GM12878 (cell line): ENCODE data around the gene GP5. TPM values are rescaled to one million over a fixed set of nuclear protein-coding genes. Genes with fewer than 3 reads are reported as not detected.

Source experiments
- ATAC-seq: fragments of 200-7000 bp; cut with Tn5 transposase; 3 replicates; pipeline ENCODE4 v1.9.1; 2020; ENCODE audit warnings: mild to moderate bottlenecking, moderate library complexity
- BruUV-seq: library from RNA; stranded (reverse); fragments of 400-500 nt; replicated peaks from 2 replicates; lab custom pipeline; 2021; lab: Mats Ljungman, UMichigan
- CTCF ChIA-PET: fragments of 300-600 bp; sonication (Branson Sonifier 250); formaldehyde crosslinking; extraction: SDS; loops from one replicate; lab custom pipeline; 2021; ENCODE audit warnings: inconsistent platforms; lab: Yijun Ruan, JAX
- POLR2A ChIA-PET: fragments of 350-600 bp; formaldehyde crosslinking; extraction: SDS; loops from one replicate; lab custom pipeline; 2021; ENCODE audit warnings: inconsistent platforms; lab: Charles Lee
- RAD21 ChIA-PET: fragments of 300-600 bp; sonication (Branson Sonifier 250); formaldehyde crosslinking; loops from one replicate; lab custom pipeline; 2023; ENCODE audit warnings: antibody characterized with exemption; ENCODE audit not compliant: unreplicated experiment; lab: Charles Lee
- SMC1A ChIA-PET: fragments of 300-600 bp; sonication (Branson Sonifier 250); formaldehyde crosslinking; loops from one replicate; lab custom pipeline; 2023; ENCODE audit not compliant: unreplicated experiment, uncharacterized antibody; lab: Charles Lee
- DNase-seq: peaks from one replicate; pipeline ENCODE4 v3.0.0-alpha.2; 2011; ENCODE audit warnings: low read depth, low spot score
- FAIRE-seq: peaks from 3 replicates; lab custom pipeline; 2011; peaks lifted over from hg19 to GRCh38; lab: Jason Lieb, UNC
- H2AFZ ChIP-seq: 2 replicates; pipeline ENCODE4 v1.6.0; 2011; ENCODE audit warnings: low read depth, low read length, control low read depth; ENCODE audit not compliant: control insufficient read depth
- H3K27ac ChIP-seq: 2 replicates; pipeline ENCODE4 v1.5.1; 2011; ENCODE audit warnings: control low read depth; ENCODE audit not compliant: control insufficient read depth, insufficient read depth
- H3K27me3 ChIP-seq, 2 experiments: replicated peaks in 1 of 2; 2 replicates each; pipeline versions ENCODE4 v1.6.0 to v1.6.1; 2011; ENCODE audit warnings: low read length in 1 of 2; ENCODE audit not compliant: control insufficient read depth in 2 of 2, insufficient read depth in 2 of 2
- H3K36me3 ChIP-seq, 2 experiments: 2 replicates each; pipeline ENCODE4 v1.5.1; 2011; ENCODE audit warnings: low read length in 1 of 2; ENCODE audit not compliant: control insufficient read depth in 2 of 2, insufficient read depth in 2 of 2
- H3K4me1 ChIP-seq: 2 replicates; pipeline ENCODE4 v1.6.1; 2011; ENCODE audit warnings: mild to moderate bottlenecking, low read length, moderate library complexity, mixed read lengths; ENCODE audit not compliant: control insufficient read depth, insufficient read depth
- H3K4me2 ChIP-seq: 2 replicates; pipeline ENCODE4 v1.6.0; 2011; ENCODE audit warnings: control low read depth; ENCODE audit not compliant: control insufficient read depth, insufficient read depth
- H3K4me3 ChIP-seq: fragments of 200-600 bp; sonication (generic); 2 replicates; pipeline ENCODE4 v1.5.1; 2016
- H3K79me2 ChIP-seq: 2 replicates; pipeline ENCODE4 v1.6.0; 2011; ENCODE audit warnings: low read length; ENCODE audit not compliant: control insufficient read depth, insufficient read depth
- H3K9ac ChIP-seq: 2 replicates; pipeline ENCODE4 v1.8.0; 2011; ENCODE audit warnings: low read length, control low read depth, mixed read lengths; ENCODE audit not compliant: control insufficient read depth, insufficient read depth
- H3K9me3 ChIP-seq: replicated peaks from 3 replicates; pipeline ENCODE4 v1.5.1; 2011; ENCODE audit warnings: mild to moderate bottlenecking, low read length; ENCODE audit not compliant: control insufficient read depth, insufficient read depth
- H4K20me1 ChIP-seq: 2 replicates; pipeline ENCODE4 v1.6.0; 2011; ENCODE audit not compliant: control insufficient read depth, insufficient read depth
- CEBPZ ChIP-seq: fragments of 150-350 bp; IDR thresholded peaks from 2 replicates; pipeline ENCODE4 v1.6.1; 2016; ENCODE audit warnings: low read depth, low read length
- GATAD2B ChIP-seq: fragments of 450-650 bp; conservative IDR thresholded peaks from 2 replicates; pipeline ENCODE4 v1.6.1; 2017; ENCODE audit warnings: low read depth, mild to moderate bottlenecking, moderate library complexity
- MXI1 ChIP-seq: fragments of 150-350 bp; IDR thresholded peaks from 2 replicates; pipeline ENCODE4 v1.6.1; 2011; ENCODE audit warnings: low read depth, mild to moderate bottlenecking, inconsistent platforms, low read length, improper control_type of control experiment
- NFIC ChIP-seq: IDR thresholded peaks from 2 replicates; pipeline ENCODE4 v1.6.1; 2012; ENCODE audit warnings: low read depth, mild to moderate bottlenecking, inconsistent platforms, low read length, moderate library complexity
- NR2C1 ChIP-seq: fragments of 450-650 bp; IDR thresholded peaks from 2 replicates; pipeline ENCODE4 v1.6.1; 2017; ENCODE audit warnings: antibody characterized with exemption, mild to moderate bottlenecking, moderate library complexity
- NR2F1 ChIP-seq: fragments of 450-650 bp; conservative IDR thresholded peaks from 2 replicates; pipeline ENCODE4 v1.6.1; 2017; ENCODE audit warnings: mild to moderate bottlenecking
- SREBF2 ChIP-seq: IDR thresholded peaks from 2 replicates; pipeline ENCODE4 v1.6.1; 2012; ENCODE audit warnings: mild to moderate bottlenecking, low read length
- ZNF24 ChIP-seq: fragments of 450-650 bp; IDR thresholded peaks from 2 replicates; pipeline ENCODE4 v1.6.1; 2017; ENCODE audit warnings: antibody characterized with exemption, mild to moderate bottlenecking
- ZZZ3 ChIP-seq: IDR thresholded peaks from 2 replicates; pipeline ENCODE4 v1.6.1; 2011; ENCODE audit warnings: low read depth; ENCODE audit not compliant: control insufficient read depth, insufficient read length
- WGBS: methylation state at CpG from one replicate; pipeline ENCODE4 v1.1.6; 2016; ENCODE audit warnings: low lambda C conversion rate; ENCODE audit not compliant: insufficient replicate concordance, insufficient coverage; ENCODE audit errors: missing lambda C conversion rate; 5-methylcytosine and 5-hydroxymethylcytosine counted together
- in situ Hi-C: fragments of 300-500 bp; cut with MboI; formaldehyde crosslinking; loops from 9 replicates; pipeline ENCODE4 v1.14.3; 2018; ENCODE audit warnings: mixed read lengths
- intact Hi-C: fragments of 100-400 bp; cut with micrococcal nuclease; formaldehyde crosslinking; loops from one replicate; pipeline ENCODE4 v1.14.2; 2022; ENCODE audit not compliant: unreplicated experiment
- polyA plus RNA-seq, 11 experiments: library from polyadenylated mRNA; depleted of rRNA in 4 of 11; unstranded in 6 of 11; stranded (reverse) in 5 of 11; fragments of >200 nt; fragmentation: Nextera tagmentation in 4 of 11; fragmentation: Illumina TruSeq in 1 of 11; extraction: Ambion mirVana in 4 of 11; extraction: Trizol in 1 of 11; gene quantifications; 1 replicate in 1 of 11; 2 replicates in 10 of 11; pipeline versions ENCODE4 v1.2.1 to v1.2.3, GENCODE V29; 2011 to 2016; ENCODE audit warnings: inconsistent platforms in 2 of 11, missing spikeins in 2 of 11, low read depth in 1 of 11
- total RNA-seq, 4 experiments: library from RNA; depleted of rRNA in 3 of 4; stranded (reverse); fragments of >200 nt in 3 of 4; fragmentation: Illumina TruSeq in 1 of 4; extraction: Trizol in 1 of 4; gene quantifications; 2 replicates each; pipeline versions ENCODE4 v1.2.1 to v1.2.3, GENCODE V29; 2013 to 2021
- TF ChIP-seq, protein P1 (sequence below): fragments of 450-650 bp; IDR thresholded peaks from 2 replicates; pipeline ENCODE4 v1.6.1; 2017; ENCODE audit warnings: mild to moderate bottlenecking, moderate library complexity
- TF ChIP-seq, protein P2 (sequence below): fragments of 450-650 bp; IDR thresholded peaks from 2 replicates; pipeline ENCODE4 v1.6.1; 2018; ENCODE audit warnings: mild to moderate bottlenecking, low read depth, moderate library complexity; ENCODE audit not compliant: partially characterized antibody

The GP5 gene
- total and polyA plus RNA-seq, 10 of the 15 experiments (the other 5 are each of a cell fraction or from before 2014, with no cell fraction given): not detected

DNA sequence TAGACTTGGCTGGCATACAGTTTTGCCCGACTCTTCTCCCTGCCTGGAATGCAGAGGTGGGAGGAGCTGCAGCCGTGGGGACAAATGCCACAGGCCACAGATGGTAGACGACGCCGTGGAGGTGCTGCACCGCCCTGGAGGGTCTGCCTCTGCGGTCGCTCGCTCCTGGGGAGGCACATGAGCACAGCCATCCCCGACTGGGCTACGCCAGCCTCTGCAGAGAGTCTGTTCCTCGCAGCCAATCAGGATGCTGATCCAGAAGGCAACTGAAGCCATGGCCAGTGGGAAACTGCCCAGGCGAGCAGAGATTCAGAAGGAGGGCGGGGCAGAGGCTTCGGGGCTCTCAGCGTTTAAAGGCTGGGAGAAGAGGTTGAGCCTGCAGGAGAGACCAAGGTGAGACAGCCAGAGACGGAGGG lies 17.6 kb downstream of the GP5 start:
- in situ Hi-C loops (no loop called here), intact Hi-C loops (no loop called here)
- Histone ChIP-seq H3K27me3 (no peaks in the 10 kb centered on the region; a peak in 2 of 4 replicates), H3K79me2 (no peaks in the 10 kb centered on the region), H3K4me2 (no peak overlapping the region), H3K4me3 (no peak overlapping the region), H3K4me1 (no peaks in the 10 kb centered on the region), H4K20me1 (no peaks in the 10 kb centered on the region), H2AFZ (no peak overlapping the region), H3K9ac (no peak overlapping the region), H3K36me3 (no peaks in the 10 kb centered on the region), H3K27ac (no peak overlapping the region), H3K9me3 (no peaks in the 10 kb centered on the region)
- no TSS peak for BruUV-seq
- no peak for DNase-seq
- ChIA-PET POLR2A (no interaction called here), CTCF (no interaction called here), SMC1A (no interaction called here), RAD21 (no interaction called here)
- WGBS: 51% methylated on average over 17 of the region's 17 CpGs
- ATAC-seq: no peak
- FAIRE-seq: no peak
- TF ChIP-seq, protein P1, sequence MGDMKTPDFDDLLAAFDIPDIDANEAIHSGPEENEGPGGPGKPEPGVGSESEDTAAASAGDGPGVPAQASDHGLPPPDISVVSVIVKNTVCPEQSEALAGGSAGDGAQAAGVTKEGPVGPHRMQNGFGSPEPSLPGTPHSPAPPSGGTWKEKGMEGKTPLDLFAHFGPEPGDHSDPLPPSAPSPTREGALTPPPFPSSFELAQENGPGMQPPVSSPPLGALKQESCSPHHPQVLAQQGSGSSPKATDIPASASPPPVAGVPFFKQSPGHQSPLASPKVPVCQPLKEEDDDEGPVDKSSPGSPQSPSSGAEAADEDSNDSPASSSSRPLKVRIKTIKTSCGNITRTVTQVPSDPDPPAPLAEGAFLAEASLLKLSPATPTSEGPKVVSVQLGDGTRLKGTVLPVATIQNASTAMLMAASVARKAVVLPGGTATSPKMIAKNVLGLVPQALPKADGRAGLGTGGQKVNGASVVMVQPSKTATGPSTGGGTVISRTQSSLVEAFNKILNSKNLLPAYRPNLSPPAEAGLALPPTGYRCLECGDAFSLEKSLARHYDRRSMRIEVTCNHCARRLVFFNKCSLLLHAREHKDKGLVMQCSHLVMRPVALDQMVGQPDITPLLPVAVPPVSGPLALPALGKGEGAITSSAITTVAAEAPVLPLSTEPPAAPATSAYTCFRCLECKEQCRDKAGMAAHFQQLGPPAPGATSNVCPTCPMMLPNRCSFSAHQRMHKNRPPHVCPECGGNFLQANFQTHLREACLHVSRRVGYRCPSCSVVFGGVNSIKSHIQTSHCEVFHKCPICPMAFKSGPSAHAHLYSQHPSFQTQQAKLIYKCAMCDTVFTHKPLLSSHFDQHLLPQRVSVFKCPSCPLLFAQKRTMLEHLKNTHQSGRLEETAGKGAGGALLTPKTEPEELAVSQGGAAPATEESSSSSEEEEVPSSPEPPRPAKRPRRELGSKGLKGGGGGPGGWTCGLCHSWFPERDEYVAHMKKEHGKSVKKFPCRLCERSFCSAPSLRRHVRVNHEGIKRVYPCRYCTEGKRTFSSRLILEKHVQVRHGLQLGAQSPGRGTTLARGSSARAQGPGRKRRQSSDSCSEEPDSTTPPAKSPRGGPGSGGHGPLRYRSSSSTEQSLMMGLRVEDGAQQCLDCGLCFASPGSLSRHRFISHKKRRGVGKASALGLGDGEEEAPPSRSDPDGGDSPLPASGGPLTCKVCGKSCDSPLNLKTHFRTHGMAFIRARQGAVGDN: no peak
- TF ChIP-seq ZZZ3 (no peak), NR2F1 (no peak), ZNF24 (no peak), NR2C1 (no peak), SREBF2 (no peak), NFIC (no peak), MXI1 (no peak), GATAD2B (no peak), CEBPZ (no peak)
- TF ChIP-seq, protein P2, sequence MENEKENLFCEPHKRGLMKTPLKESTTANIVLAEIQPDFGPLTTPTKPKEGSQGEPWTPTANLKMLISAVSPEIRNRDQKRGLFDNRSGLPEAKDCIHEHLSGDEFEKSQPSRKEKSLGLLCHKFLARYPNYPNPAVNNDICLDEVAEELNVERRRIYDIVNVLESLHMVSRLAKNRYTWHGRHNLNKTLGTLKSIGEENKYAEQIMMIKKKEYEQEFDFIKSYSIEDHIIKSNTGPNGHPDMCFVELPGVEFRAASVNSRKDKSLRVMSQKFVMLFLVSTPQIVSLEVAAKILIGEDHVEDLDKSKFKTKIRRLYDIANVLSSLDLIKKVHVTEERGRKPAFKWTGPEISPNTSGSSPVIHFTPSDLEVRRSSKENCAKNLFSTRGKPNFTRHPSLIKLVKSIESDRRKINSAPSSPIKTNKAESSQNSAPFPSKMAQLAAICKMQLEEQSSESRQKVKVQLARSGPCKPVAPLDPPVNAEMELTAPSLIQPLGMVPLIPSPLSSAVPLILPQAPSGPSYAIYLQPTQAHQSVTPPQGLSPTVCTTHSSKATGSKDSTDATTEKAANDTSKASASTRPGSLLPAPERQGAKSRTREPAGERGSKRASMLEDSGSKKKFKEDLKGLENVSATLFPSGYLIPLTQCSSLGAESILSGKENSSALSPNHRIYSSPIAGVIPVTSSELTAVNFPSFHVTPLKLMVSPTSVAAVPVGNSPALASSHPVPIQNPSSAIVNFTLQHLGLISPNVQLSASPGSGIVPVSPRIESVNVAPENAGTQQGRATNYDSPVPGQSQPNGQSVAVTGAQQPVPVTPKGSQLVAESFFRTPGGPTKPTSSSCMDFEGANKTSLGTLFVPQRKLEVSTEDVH: no peak
